ENCODE results near the gene ARHGAP12.

The ARHGAP12 gene

DNA sequence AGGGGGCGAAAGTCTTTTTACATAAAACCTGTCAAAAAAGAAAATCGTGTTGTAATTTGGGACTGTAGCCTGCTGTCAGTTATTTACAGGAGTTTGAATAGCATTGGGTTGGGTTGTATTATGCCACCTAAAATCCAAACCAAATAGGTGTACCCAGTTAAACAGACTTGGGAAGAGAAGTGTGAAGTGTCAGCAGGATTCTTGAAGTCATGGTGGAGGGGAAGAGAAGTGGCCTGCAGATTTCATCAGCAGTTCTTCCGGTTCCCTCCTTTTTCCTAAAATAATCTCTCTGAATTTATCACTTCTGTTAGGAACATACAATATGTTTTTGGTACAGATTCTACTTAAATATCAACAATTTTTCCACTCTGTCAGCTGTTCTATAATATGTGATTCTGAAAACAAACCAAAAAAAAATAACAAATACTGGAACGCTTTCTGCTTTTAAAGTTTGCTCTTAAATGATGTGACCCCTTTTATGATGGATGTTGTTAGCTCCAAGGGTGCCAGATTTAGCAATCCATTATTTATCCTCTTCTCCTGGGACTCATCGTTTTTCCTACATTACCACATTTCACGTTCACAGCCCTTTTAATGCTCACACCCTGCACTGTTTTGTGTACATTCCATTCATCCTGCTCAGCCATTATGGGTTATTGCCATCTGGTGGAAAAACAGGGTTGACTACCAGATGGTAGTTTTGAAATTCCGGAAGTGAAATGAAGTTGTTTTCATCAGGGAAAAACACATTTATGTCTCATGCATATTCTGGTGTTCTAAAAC is 18.7 kb upstream of the ARHGAP12 start:
- peak; percentile 34 for DNase-seq

DNA sequence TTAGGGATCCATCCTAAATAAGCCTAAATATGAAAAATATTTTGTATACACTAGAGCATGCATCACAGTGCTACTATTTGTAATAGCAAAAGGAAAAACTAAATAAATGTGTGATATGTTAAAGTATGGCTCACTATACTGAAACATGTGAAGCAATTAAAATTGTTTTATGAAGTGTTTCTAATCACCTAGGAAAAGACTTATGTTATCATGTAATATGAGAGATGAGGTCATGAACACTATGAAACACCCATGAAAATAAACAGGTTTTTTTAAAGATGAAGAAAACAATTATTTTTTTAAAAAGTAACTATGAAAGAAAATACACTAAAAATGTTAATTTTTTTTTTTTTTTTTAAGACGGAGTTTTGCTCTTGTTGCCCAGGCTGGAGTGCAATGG is 16.8 kb upstream of the ARHGAP12 start:
- no peak for DNase-seq

DNA sequence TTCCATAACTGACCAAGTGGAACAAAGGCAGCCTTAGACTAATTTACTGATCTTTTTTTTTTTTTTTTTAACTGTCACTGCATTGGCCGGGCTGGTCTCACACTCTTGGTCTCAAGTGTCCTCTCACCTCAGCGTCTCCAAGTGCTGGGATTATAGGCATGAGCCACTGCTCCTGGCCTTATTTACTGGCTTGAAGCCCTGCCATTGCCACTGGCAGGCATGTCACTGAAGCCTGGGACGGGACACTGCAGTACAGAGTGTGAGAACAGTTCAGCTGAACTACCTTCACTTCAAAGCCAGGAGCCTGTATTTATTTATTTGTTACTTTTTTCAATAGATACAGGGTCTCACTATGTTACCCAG is 15.4 kb upstream of the ARHGAP12 start:
- no peak for DNase-seq

DNA sequence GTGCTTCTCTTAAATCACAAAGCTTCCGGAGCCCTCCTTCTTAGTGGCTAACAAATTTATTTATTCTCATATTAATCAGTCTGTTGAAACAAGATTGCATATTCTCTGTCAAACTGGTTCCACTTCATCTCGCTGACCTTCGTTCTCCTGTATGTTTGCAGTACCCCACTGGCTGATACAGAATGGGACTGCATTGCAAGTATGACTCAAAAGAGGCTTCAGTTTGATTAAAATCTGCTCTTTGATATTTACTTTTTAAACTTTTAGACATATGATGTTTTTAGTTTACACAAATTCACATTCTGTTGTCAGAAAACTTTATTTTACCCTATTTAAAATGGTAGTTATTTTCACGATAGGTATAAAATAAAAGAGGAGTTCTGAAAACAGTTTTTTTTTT is 14.3 kb upstream of the ARHGAP12 start:
- no peak for DNase-seq

DNA sequence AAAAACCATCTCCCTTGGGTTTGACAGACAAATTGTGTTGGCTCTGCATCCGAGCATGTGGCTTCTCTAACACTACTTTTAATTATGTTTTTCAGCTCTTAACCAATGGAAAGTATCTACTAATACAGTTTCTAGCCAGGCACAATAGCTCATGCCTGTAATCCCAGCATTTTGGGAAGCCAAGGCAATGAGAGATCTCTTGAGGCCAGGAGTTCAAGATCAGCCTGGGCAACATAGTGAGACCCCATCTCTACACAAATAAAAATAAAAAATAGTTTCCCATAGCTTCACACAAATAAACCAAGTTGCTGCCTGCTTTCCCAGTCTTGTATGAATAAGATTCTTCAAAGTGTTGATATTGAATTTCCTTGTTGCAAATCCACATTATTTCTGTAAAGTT is 13.8 kb upstream of the ARHGAP12 start:
- DNase-seq: no peak

DNA sequence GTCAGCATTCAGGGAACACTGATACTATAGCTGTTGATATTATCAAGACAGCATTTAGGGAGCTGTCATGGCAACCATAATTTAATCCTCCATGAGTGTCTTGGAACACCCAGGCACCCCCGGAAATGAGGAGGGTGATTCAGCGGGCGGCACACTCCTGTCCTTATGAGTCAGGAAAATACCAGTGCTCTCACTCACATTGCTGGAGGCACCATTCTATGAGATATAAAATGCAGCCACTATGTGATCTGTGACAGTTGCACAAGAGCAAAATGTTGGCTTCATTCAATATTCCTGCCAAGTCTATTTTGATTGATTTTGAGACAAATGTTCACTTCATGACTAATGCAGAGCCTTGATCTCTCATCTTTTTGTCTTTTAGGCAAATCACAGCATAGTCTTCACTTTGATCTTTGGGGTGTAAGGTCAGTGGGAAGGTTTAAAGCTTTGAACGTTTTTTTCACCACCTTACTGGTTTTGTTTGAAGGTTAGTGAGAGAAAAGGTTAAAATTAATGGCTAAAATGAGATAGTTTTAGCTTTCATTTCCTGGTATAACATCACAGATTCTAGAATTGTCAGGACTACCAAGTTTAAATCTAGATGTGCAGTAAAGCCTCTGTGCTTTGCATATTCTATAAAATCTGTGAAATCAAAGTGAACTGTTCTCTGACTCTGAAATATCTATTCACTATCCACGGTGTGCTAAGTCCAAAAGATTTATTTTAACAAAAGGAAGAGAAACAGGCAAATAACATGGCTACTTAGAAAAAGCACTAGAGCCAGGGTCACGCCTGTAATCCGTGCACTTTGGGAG is 12.4 kb upstream of the ARHGAP12 start:
- peak; percentile 85 for DNase-seq

DNA sequence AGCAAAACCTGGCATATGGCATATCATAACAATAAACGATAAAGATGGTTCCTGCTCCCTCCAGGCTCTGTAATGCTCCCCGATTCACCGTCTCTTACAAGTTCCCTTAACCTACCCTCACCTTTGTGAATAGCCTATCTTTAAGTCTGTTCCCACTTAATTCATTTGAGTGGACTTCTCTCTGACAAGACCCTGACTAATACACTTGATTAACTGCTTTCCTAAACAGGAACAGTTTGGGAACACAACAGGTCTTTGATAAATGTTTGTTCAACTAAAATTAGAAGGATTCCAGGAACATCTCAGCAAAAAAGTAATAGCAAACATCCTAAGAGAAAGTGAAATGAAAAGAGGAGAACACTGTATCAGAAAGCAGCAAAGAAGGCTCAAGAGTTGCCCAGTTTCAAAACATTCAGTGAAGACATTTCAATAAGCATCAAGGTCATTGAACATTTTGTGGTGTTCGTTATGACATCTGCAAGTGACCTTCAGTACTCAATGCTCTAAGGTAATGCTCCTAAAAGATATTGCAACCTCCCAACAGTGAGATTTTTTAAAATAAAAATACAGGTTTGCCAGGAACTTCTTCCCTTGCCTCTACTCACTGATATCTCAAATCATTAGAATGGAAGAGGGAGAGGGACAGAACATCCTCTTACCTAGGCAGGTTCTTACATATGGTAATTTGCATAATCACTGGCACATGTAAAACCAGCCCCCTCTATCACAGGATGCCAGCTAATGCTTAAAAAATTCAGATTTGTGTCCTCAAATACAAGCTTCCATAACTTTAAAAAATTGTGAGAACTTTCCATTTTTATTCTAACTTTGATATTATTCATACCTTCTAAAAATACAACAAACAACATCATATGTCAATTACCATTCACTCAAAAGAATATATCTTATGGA is 11.4 kb upstream of the ARHGAP12 start:
- DNase-seq: no peak

DNA sequence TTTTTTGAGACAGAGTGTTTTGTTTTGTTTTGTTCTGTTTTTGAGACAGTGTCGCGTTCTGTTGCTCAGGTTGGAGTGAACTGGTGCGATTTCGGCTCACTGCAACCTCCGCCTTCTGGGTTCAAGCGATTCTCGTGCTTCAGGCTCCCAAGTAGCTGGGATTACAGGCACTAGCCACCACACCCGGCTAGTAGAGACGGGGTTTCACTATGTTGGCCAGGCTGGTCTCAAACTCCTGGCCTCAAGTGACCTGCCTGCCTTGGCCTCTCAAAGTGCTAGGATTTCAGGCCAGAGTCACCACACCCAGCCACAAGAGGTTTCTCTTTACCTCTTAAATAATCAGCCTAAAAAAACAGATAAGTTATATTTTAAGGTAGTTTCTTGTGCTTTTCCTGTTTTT is 8.7 kb upstream of the ARHGAP12 start:
- DNase-seq: no peak

DNA sequence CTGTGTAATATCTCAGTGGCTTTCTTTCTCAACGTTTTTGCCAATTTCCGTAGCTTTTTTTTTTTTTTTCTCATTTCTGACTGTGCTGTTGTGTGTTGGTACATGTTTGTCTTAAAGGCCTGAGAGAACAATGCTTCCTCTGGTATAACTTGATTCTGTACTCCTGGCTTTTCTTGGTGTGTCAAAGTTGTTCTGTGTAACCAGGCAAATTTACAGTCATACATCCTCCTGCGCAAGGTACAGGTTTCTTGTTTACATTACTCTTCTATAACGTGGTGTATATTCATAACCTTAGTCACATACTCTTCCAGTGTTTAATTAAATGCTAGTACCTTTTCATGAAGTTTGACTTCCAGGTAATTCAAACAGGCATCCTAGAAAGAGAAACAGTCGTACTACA is 8.3 kb upstream of the ARHGAP12 start:
- DNase-seq: no peak

DNA sequence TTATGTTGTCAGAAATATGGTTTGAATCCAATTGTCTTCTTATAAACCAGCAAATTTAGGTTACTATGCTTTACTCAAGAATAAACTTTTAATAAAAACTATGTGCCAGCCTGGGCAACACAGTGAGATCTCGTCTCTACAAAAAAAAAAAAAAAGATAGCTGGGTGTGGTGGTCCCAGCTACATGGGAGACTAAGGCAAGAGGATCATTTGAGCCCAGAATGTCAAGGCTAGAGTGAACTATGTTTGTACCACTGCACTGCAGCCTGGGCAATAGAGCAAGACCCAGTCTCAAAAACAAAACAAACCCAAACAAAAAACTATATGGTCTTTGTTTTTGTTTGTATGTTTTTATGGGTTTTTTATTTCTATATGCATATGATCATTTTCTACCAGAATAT is 7.5 kb upstream of the ARHGAP12 start:
- DNase-seq: no peak

DNA sequence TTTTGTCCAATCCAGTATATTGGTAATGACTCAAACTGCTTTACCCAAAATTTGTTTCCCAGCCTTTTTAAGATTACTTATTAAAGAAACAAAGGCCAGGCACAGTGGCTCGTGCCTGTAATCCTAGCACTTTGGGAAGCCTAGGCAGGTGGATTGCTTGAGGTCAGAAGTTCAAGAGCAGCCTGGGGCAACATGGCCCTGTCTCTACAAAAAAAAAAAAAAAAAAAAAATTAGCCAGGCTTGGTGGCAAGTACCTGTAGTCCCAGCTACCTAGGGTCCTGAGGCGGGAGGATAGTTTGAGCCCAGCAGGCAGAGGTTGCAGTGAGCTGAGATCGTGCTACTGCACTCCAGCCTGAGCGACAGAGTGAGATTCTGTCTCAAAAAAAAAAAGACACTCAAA is 7.0 kb upstream of the ARHGAP12 start:
- no peak for DNase-seq

DNA sequence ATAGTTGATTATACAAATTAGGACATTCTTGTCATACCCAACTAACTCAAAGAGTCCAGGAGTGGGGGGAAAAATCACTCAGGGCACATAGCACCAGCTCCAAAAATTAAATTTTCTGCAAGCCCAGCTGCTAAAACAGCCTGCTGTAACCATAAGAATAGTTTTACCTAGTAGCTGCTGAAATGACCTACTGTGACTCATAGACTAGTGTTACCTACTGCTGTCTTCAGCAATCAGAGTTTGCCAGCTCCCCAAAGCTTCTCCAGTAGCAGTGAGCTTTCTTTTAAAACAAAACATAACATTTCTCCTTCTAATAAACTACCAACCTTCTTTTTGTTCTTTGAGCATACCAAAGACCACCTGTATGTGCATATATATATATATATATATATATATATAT is 4.2 kb upstream of the ARHGAP12 start:
- no peak for DNase-seq

DNA sequence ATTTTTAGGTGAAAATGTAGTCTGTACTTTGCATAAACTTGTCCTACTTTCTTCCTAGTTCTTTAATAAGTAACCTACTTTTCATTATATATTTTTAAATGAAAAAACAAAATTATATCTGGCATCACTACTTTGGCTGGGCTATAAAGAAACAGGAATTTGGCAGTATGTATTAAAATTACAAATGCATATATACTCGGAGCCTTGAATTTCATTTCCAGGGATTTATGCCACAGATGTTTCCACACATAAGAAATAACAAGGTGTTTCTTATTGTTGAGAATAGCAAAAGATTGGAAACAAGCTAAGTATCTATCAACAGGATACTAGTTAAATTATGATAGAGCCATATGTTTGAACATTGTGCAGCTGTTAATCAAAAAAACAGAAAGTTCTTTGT is 2.2 kb upstream of the ARHGAP12 start:
- DNase-seq: no peak

DNA sequence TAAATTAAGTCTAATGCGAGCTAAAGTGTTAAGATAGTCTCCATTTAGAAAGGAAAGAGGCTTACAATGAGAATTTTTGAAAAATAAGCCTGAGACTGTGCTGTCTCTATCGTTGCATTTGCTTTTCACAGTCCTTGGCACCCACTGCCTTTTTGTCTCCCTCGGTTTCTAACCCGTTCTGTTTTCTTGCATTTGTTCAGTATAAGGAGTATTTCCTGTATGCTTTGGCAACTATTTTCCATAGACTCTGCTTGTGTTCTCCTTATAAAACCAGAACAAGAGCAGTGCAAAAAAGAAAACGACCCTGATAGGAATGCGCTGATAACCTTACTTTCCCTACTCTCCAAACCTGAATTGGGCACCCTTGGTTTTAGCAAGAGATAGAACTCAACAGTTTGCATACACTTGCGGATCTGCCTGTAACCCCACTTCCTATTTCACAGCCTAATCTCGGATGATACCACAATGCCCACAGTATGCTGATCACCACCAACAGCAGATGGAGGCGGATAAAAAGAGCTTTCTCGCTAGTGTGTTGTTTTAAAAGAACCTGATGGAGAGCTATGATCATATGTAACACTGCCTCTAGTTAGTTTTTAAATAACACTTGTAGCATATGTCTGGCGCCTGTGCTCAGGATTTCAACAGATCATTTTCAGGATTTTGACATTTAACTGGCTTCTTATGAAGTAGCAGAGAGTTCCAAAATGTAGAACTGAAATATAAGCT is 1.6 kb upstream of the ARHGAP12 start:
- DNase-seq: no peak

DNA sequence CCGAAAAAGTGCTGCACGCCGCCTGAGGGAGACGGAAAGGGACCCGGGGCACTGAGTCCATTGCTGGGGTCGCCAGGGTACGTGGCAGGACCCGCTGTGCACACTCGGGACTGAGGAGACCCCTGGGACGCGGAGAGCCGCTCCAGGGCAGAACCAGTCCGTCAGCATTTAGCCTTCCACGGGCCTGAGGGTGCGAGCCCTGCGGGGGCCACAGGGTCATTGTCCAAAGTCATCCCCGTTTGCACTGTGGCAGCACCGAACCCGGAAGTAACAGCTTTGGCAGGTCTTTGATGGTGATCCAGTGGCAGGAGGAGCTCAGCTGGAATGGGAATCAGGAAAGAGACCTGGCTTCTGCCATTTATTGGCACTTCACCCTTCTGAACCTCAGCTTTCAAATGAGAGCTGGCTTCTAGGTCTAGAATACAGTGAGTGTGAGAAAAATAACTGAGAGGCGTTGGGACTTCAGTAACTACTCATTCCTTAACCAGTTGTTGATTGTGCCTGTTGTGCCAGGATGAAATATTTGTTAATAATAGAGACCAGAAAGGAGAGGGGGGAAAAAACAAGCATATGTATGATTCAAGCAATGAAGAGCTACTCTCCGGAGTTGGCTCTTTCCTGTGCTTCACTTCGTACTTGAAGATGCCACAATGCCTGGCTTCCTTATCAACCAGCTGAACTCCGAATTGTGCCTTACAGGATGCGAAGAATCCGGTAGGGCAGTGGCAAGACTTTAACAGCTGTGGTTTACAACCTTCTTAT is 811 bp upstream of the ARHGAP12 start:
- DNase-seq: no peak

DNA sequence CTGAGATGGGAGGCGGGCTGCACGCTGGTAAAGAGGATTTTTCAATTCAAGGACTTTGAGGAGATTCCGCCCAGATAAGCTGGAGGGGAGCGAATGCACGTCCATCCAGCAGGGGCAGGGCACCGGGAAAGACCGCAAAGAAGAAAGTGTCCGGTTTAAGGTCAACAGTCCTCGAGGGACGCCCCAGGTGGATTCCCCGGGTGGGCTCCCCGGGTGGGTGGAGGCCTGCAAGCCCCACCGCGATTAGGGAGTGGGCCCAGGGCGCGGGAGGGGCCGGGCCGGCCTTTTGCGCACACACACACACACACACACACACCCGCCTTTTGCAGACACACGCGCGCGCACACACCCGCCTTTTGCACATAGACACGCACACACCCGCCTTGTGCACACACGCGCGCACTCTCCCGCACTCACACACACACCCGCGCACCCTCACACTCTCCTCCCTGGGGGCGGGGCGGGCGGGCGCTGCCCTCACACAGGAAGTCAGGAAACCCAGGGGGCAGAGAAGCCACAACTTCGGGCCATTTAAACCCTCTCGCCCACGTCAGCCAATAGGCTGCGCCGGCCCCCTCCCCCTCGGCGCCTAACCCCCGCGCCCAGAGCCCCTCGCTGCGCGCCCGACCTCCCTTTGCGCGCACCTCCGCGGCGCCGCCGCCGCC is 615 bp downstream of the ARHGAP12 start:
- peak; percentile 31 for DNase-seq

DNA sequence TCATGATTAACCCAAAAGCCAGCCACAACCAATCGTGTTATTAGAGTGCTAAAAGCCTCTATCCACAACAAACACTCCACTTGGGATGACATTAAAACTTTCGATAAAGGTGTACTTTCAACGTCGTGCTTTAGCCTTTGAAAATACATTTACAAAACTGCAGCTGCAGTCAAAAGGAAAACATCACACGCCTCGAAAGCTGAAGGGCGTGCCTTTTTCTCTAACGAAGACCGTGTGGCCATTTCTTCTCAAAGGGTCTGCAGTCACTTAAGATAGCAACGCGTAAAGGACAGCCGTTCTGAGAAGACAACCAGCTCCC is 1.1 kb downstream of the ARHGAP12 start:
- no peak for DNase-seq

DNA sequence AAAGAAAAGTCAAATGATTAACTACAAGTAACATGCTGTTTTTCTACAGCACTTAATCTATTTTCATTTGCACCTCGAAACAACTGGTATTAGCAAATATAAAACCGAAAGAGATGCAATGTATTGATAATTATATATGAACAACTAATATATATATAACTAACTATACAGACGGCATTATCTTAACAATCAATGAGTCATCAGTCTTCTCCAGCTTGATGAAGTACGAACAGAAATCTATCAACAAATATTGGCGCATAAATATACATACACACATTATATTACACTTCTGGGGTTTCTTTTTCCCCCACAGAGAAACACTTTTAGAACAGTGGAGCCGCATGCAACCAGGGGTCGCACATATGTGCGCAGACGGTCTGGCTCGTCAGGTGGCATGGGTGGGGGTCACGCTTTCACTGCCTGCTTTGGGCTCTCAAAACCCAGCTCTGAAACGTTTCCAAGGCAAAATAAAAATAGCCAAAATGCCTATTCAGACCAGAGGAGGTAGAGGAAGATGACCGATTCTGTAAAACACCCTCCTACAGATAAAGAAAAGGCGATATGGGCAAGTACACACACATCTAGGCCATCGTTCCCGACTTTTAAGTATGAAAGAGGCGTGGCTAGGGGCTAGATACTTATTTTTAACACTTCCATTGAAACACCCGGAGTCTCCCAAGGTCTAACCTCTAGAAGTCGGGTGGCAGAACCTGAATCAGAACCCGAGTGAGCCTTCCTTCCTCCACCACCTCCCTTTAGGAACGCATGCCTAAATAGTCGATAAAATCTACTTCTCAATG is 1.7 kb downstream of the ARHGAP12 start:
- no peak for DNase-seq

DNA sequence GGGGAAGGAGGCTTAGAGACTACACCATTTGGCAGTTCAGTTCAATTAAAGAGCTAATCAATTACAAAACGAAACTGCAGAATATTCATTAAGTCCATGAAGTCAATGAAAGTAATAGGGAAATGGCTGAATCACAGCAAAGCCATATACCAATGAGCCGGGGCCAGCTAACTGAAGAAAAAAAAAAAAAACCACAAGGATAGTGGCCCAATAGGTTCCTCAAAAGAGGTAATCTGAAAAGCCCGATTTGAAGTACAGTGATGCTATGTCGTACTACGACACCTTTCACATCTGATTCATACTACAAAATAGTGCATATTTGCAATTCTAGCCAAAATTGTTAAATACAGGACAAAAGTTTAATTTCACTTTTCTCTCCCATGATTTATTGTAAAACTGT is 2.5 kb downstream of the ARHGAP12 start:
- DNase-seq: no peak

DNA sequence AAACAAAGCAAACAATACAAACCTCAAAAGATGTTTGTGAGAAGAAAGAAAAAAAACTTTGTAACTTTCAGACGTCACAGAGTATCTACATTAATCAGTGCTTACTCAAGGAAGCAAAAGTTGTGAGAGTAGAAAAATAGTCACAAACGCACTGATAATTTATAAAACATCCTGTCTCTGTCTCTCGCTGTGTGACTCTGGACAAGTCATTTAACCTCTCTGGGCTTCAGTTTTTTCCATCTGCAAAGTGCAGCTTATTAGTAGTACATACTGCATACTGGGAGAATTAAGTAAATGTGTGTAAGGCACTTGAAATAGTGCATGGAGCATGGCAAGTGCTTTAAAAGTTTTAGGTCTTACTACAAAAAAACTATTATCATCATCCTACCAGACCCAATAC is 3.8 kb downstream of the ARHGAP12 start:
- no peak for DNase-seq

DNA sequence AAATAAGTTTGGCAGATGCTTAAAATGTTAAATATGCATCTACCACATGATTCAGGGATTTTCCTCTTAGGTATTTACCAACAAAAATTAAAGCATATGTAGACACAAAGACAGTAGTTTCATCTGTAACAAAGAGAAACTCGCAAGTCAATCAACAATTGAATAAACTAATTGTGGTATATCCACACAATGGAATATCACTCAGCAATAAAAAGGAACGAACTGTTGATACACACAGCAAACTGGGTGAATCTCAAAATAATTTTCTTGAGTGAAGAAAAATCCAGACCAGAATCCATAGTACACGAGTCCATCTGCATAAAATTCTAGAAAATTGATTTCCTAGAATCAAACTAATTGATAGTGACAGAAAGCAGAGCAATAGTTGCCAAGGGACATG is 5.2 kb downstream of the ARHGAP12 start:
- no peak for DNase-seq

All from T1000 (cell line).